Occipital lobe (tissue), 2 donors: Measurements from ENCODE around the gene RNF150. TPM values are rescaled to one million over a fixed set of nuclear protein-coding genes. Genes with fewer than 3 reads are reported as not detected.

Experiments used
- DNase-seq: peaks from one replicate; lab custom pipeline; 2025; lab: John Stamatoyannopoulos, UW
- total RNA-seq: library from RNA; depleted of rRNA; stranded (reverse); fragments of >200 nt; gene quantifications from one replicate; pipeline ENCODE4 v1.2.3, GENCODE V29; 2014

Gene RNF150
- total RNA-seq, 1 donor from 2014 or later = 34.5 TPM

DNA sequence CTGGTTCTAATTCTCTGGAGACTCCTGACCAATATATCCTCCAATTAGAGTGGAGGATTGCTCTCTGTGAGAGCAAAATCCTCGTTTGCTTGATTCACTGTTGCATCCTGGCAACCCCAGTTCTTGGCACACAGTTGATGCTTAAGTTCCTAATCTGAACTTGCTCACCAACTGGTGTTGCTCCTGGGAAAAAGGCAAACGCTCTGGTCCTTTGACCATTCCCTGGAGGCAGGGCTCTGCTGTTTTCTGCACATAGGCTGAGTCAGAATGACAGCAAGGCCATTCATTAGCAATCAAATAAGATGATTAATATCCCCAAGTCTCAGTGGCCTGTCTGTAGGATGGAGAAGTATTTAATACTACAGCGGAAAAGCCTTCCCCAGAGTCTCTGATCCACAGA, 204.4 kb downstream of the RNF150 start:
- DNase-seq = no peak

DNA sequence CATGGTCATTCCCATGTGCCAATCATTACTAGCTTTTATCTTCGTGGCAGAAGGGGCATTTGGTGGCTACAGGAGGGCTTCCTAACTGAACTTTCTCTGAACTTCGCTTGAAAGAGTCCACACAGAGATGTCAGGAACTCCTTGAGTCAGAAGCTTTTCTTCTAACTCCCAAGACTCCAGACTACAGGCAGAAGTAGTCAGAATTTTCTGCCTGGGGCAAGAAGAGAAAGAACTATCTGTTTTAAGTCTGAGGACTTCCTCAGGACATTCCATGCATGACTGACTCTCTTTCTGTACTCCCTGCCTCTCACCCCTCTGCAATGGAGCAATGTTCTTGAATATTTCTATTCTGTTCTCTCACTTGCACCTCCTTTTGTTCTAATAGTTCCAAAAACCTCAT, 206.6 kb downstream of the RNF150 start:
- no peak for DNase-seq

DNA sequence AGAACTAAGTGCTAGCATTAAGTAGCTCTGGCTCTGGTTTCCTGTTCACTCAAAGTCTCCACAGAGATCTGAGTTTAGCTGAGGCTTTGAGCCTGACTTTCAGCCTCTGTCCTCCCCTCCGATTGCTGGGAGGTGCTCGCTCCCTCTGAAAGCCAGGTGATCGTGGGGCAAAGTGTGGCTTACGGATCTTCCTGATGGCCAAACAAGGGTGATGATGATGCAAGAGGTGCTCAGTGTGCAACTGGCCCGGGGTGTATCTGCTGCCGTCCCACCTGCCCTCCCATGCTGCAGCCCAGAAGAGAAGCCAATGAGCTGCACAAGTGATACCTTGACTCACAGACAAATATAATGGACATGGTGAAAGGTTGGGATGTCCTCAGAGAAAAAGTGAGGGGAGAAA, 207.9 kb downstream of the RNF150 start:
- no peak for DNase-seq

DNA sequence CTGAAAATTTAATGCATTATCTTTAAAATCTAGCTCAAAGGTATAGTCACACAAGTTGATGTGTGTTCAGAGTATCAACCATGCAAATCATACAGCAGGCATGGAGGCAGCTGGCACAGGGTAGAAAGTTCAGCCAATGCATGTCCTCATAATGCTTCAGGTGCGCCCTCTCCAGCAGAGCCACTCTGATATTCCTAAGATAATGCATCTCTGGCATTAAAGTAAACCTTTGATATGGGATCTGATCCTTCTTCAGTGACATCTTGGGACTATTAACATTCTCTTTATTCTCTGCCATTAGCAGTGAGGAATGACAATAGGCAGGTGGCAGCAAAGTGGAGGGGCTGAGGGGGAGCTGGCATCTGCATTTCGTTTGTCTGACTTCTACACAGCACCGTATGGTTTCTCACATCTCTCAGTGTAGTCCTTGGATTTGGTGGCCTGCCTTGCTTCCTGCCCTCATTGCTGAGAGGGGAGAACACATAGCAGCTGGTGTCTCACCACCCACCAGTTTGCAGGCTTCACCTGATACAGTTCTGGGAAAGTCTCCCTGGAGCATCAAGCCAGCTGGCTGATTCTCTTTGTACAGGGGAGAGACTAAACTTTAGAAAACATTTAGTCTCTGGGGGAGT, 208.4 kb downstream of the RNF150 start:
- DNase-seq = peak; percentile 14

- DNase-seq = no peak
Observed at GRCh38 chr4:140906993-140907962, 226.0 kb downstream of the RNF150 start.

DNA sequence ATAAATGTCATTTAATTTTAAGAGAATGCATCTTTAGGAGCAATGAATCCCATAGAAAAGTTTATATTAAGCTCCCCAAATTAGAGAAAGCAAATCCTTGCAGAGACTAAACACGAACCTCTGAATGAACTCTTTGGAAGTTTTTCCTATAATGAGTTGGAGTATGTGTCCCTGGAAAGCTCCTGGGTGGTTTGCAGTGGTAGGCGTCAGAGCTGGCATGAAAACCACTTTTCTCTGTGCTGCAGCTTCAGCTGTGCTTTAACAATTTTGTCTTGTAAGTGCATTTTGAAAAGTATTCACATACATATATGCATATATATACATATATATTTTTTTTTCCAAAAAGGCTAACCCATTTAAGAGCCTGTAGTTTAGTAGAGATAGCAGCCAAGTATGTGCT, 228.4 kb downstream of the RNF150 start:
- DNase-seq = peak; percentile 9

DNA sequence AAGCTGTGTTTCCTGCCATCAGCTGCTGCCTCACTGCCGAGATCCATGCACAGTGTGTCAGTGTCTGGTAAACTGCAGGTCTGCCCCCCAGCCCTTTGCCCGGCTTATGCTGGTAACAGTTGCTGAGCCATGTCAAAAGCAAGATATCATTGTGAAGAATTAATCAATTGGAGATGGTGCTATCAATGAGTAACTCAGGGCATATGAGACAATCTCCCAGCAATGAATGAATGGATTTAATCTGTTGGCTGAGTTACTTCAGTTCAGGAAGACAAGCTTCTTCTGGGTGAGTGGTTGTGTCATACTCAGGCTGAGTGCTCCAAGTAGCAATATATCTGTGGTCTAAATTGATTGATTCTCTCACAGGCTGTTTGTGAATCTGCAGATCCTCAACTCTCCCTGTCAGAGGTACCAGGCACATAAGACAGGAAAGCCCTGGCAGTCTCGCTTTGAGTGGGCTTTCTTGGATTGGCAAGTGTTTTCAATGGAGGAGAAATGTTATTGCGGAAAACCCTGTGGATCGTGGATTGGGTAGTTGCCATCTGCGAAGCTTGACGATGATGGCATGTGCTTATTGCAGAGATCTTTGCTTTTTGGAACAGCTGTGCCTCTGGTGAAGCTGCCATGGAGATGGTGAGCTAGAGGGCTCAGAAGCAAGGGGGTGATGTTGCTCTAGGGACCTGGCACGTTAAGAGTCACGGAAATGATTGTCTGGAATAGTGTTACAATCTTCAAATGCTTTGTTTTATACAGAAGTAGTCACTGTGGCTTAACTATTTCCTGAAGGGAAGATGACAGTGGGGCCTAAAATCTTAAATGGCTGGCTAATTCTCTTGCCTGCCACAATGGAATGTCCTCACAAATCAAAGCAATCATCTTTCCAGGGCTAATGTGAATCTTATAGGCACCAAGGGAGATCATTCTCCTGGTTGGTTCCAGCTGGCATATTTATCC, 229.5 kb downstream of the RNF150 start:
- no peak for DNase-seq

GRCh38 chr4:140901736-140902336, 231.4 kb downstream of the RNF150 start:
- DNase-seq = no peak

- no peak for DNase-seq
Observed at GRCh38 chr4:140893939-140894338, 239.3 kb downstream of the RNF150 start.

DNA sequence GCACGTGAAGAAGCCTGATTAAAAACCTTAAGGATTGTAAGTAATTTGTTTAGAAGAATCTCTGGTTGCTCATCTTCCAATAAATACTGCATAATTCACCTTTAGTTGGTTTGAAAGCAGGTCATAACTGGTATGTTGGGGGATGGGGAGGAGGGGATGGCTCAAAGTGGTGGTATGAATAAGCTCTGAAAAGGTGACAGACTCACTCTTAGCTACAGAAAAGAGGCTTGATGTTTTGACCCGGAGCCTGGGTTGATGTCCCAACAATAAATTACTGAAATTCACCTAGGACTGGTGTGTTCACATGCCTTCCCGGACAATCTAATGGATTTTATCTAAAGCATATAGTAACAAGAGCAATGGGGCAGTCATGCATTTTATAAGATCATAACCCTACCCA, 245.2 kb downstream of the RNF150 start:
- DNase-seq = no peak

DNA sequence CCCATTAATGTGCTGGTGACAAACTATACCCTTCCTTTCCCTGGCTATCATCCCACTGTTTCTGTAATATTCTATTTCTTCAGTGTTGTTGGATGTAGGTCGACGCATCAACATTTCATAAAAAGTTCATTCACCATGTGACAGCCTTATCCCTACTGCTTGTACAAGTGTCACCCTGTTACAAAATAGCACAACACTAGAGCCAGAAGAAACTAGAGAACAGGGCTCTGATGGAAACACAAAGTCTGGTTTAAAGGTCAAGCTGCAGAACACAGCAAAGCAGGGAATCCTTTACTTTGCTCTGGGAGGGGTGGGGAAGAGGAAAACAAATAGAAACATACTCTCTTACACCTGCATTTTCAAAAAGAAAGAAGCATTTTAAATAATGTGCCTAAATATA, 245.8 kb downstream of the RNF150 start:
- no peak for DNase-seq

DNA sequence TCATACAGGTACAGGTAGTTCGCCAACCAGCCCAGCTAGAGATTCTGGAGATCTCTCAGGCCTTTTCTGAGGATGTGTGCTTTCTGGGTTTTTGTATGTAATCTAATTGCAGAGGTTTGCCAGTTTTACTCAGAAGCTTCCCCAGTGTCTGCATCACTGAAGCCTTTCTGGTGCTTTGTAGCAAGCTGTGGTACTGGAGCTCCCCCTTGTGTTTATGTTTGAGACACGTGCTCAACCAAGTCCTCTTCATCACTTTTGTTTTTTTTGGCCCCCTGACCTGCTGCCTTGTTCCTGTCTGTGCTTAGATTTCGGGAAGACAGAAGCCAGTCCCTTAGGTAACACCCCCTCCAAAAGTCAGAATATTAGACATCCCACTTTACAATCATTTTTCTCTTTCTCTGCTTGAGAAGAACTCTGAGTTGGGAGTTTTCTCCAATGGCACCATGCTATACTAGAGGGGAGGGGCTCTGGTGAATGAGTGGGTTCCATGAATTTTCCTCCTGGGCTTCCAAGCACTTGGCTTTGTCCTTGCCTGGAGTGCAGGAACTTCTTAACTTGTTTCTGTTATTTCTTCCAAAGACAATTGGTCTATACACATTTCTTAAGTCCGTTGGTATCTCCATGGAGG, 248.7 kb downstream of the RNF150 start:
- DNase-seq = no peak

- DNase-seq = no peak
Observed at GRCh38 chr4:140877781-140878180, 255.5 kb downstream of the RNF150 start.

DNA sequence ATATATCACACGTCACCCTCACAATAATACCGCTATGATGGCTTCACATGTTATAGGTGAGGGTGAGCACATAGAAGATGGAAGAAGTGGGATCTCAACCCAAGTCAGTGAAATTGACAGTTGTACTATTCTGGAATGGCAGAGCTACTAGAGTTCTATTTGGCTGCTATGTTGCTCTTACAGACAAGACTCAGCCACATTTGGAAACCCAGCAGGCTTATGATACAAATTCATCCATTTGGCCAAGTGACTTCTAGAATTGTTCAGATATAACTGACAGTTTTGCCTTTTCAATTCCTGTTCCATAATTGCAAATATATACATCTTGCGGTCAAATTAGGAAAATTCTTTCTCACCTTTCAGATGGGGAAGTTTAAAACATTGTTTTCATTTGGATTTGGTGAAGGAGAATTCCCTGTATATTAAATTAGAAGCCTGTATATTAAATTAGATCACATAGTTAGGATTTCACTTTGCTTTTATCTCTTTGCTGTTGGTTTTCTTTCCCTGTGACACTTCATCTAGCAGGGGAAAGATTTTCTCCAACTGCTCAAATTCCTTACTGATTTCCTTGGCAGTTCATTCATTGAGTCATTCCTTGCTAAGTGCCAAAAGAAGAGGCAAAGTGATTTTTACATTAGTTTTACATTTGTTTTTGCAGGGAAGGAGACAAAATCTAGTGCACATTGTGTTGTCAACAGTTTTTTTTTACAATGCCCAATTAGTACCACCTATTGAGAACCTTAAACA, 256.5 kb downstream of the RNF150 start:
- no peak for DNase-seq

DNA sequence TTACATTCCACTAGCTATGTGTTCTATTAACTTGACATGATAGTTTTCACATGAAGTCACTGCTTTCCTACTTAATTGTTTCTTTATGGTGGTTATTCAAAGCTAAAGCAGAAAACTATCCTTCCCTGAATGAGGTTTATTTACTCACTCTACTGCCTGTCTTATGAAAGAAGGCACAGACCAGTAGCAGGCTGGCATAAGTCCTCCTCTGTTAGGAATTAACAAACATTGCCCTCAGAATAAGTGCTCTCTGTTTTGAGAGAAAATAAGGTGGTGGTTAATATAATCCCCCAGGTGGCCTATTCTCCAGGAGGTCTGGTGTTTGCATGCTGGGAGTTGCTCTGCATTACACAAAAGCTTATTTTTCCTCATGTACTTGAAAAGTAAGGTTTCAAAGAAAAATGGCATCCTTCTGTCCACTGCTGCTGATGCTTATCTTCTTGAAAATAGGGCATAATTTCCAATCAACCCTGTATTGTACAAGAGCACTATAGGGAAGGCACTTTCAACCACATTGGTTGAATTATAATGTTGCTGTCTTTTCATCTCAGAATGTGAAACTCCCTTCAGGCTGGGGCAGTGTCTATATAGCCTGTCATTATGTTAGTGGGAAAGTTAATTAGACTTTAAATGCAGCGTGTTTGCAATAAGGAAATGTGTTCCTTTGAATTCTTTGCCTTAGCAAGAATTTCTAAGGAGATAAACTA, 257.4 kb downstream of the RNF150 start:
- no peak for DNase-seq

GRCh38 chr4:140874056-140874455, 259.2 kb downstream of the RNF150 start:
- DNase-seq = no peak

DNA sequence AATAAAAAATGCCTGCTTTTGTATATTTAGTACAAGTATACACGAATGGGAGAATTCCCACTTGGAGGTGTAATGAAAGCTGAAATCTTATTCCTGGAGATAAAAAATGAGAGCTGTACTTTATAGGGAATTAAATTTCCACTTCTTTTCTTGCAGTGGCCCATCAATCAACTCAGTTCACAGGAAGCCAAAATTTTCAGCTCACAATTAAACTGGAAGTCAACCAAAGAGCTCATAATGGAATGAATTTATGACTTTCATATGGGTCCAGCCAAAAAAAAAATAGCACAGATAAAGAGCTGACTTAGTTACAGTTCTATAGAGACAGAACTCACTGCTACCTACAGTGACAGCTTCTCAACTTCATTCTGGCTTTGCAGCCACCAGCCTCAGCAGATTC, 261.9 kb downstream of the RNF150 start:
- DNase-seq = no peak

- DNase-seq = no peak
Observed at GRCh38 chr4:140870427-140870826, 262.8 kb downstream of the RNF150 start.

- no peak for DNase-seq
Observed at GRCh38 chr4:140869446-140869845, 263.8 kb downstream of the RNF150 start.
